HG03439 (cell line): Measurements from ENCODE around the gene REPS1.
"Not testable (repeated sequence)": the region's sequence is repeated elsewhere in the genome, so short reads cannot be mapped to it uniquely, and the experiment has no call there.

Experiments used
- ATAC-seq: cut with Tn5 transposase; IDR thresholded peaks from one replicate; pipeline ENCODE4 v1.9.1; 2021; ENCODE audit warnings: mild to moderate bottlenecking, moderate library complexity; ENCODE audit not compliant: unreplicated experiment

Gene REPS1

GRCh38 chr6:138987643-138988468, at the start of gene REPS1:
Gene REPS1, minus strand, starts transcription at chr6:138988253. Its CDS starts 571 bp downstream, at chr6:138987682.
- peak; percentile 87 for ATAC-seq

GRCh38 chr6:139037490-139037889, 49.4 kb upstream of the REPS1 start:
- ATAC-seq: no peak

- peak; percentile 44 for ATAC-seq
Observed at GRCh38 chr6:139030228-139030963, 42.3 kb upstream of the REPS1 start.

GRCh38 chr6:139029470-139030227, 41.6 kb upstream of the REPS1 start:
- peak; percentile 45 for ATAC-seq

- peak; percentile 66 for ATAC-seq
Observed at GRCh38 chr6:139028658-139029469, 40.8 kb upstream of the REPS1 start, which contains the start of gene ABRACL. Gene ABRACL, plus strand, starts transcription at chr6:139028745. Its CDS starts 5,416 bp downstream, at chr6:139034161.

GRCh38 chr6:139028215-139028657, 40.2 kb upstream of the REPS1 start:
- peak; percentile 4 for ATAC-seq

- no peak for ATAC-seq
Observed at GRCh38 chr6:139027620-139028182, 39.6 kb upstream of the REPS1 start.

GRCh38 chr6:139025416-139025815, 37.4 kb upstream of the REPS1 start:
- not testable (repeated sequence) for ATAC-seq

- no peak for ATAC-seq
Observed at GRCh38 chr6:139020689-139021088, 32.6 kb upstream of the REPS1 start.

GRCh38 chr6:139019722-139020121, 31.7 kb upstream of the REPS1 start:
- ATAC-seq: no peak

GRCh38 chr6:139017227-139017626, 29.2 kb upstream of the REPS1 start:
- ATAC-seq: no peak

GRCh38 chr6:139016337-139017213, 28.5 kb upstream of the REPS1 start:
- peak; percentile 63 for ATAC-seq

GRCh38 chr6:139014945-139015344, 26.9 kb upstream of the REPS1 start:
- ATAC-seq: no peak

GRCh38 chr6:139013185-139013800, 25.2 kb upstream of the REPS1 start:
- ATAC-seq: no peak

GRCh38 chr6:139011980-139012379, 23.9 kb upstream of the REPS1 start:
- ATAC-seq: no peak

GRCh38 chr6:139010674-139011073, 22.6 kb upstream of the REPS1 start:
- no peak for ATAC-seq

GRCh38 chr6:139008117-139008516, 20.1 kb upstream of the REPS1 start:
- ATAC-seq: no peak

GRCh38 chr6:139007428-139007827, 19.4 kb upstream of the REPS1 start:
- ATAC-seq: no peak

GRCh38 chr6:139006477-139006876, 18.4 kb upstream of the REPS1 start:
- no peak for ATAC-seq
